ENCODE measurements around the gene PABPN1L.
"Not testable (repeated sequence)": the region's sequence is repeated elsewhere in the genome, so short reads cannot be mapped to it uniquely, and the experiment has no call there.

PABPN1L gene

DNA sequence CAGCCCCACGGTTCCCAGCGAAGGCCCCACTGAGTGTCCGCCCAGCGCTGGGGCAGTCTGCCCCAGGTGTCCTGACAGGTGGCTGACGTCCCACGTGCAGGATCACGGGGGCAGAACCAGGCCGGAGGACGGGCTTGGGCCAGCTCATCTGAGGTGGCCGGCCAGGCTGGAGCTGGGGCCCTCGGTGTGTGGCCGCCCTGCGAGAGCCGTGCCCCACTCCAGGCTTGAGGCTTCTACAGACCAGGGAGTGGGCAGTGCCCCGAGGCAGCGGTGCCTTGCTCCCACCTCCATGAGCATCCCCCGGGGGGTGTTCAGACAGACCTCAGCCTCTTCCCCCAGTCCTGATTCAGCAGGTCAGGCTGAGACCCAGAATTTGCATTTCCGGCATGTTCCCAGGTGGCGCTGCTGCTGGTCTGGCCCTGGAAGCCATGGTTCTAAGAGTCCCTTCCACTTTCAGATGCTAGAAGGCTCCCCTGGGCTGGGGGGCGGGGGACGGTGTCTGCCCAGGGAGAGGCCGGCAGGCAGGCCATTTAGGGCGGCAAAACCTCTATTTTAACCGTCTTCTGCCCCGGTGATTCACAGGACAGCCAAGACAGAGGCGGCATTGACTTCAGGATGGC is 35.4 kb upstream of the PABPN1L start:
- in situ Hi-C loops (cut with HindIII; ENCODE audit: low sequenced_read_pairs) = no loop called here

DNA sequence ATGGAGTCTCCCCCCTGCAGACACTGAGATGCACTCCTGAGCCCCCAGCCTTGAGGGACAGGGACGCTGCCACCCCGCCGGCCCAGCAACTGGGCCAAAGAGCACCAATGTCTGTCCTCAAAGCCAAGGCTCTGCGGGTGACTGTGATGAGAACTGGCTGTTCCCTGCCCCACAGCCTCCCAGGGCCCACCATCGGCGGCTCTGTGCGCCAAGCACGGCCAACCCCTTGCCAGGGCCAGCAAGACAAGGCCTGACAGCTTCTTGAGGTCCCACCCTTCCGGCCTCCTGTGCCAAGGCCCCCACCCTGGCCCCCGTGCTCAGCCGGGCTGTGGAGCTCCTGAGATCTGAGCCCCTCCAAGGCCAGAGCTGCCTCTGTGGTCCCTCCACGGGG is 34.2 kb upstream of the PABPN1L start:
- in situ Hi-C loops (cut with HindIII; ENCODE audit: low sequenced_read_pairs) = no loop called here

DNA sequence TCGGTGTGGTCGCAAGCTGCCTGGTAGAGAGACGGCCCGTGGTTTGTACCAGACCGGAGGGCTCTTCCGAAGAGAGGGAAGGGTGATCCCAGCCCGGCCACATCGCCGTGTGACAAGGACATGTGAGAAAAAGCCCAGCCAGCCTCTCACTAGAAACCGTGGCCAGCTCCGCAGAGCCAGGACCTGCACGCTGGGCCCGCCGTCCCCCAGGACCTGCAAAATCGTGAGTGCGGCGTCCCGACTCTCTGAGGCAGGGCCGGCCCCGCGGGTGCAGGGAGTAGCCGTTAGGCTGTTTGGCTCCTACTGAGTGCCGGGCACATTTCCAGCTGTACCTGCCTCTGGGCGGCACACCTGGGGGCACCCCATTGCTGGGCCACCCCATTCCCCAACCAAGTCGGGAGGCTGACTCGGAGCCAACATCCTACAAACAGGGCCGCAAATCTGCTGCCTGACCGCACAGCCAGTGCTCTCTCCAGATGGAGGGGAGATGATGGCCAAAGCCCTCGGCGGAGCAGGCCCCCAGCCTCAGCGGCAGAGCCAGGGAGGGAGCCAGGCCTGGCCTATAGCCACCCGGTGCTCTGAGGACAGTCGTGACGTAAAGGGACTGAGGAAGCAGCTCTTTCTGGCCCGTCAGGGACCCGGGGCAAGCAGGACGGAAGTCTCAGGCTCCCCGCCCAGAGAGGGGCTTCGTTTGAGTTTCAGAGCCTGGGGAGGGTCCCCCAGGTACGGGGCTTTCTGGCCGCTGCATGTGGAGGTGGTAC is 33.6 kb upstream of the PABPN1L start:
- in situ Hi-C loops (cut with HindIII; ENCODE audit: low sequenced_read_pairs) = no loop called here

- in situ Hi-C loops (cut with HindIII; ENCODE audit: low sequenced_read_pairs) = no loop called here
These were observed 31.4 kb upstream of the PABPN1L start for GRCh38 chr16:88897696-88898425.

- in situ Hi-C loops (cut with HindIII; ENCODE audit: low sequenced_read_pairs) = no loop called here
These were observed 30.0 kb upstream of the PABPN1L start for GRCh38 chr16:88896238-88897070.

DNA sequence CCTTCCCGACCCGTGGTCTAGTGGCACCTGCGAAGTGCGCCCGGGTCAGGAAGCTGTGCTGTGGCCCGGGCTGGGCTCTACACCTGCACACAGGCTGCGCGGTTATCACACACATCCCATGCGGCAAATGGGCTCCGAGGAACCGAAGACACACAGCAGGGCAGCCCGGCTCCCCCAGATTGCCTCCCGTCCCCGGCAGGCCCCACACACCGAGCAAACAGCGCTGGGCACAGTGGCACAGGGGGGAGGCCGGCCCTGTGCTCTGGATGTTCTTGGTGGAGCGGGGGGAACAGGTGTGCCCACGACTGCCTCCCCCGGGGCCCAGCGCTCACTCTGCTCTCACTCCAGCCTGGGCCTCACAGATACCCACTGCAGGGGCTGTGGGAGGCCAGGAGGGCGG is 28.9 kb upstream of the PABPN1L start:
- in situ Hi-C loops (cut with HindIII; ENCODE audit: low sequenced_read_pairs) = no loop called here

DNA sequence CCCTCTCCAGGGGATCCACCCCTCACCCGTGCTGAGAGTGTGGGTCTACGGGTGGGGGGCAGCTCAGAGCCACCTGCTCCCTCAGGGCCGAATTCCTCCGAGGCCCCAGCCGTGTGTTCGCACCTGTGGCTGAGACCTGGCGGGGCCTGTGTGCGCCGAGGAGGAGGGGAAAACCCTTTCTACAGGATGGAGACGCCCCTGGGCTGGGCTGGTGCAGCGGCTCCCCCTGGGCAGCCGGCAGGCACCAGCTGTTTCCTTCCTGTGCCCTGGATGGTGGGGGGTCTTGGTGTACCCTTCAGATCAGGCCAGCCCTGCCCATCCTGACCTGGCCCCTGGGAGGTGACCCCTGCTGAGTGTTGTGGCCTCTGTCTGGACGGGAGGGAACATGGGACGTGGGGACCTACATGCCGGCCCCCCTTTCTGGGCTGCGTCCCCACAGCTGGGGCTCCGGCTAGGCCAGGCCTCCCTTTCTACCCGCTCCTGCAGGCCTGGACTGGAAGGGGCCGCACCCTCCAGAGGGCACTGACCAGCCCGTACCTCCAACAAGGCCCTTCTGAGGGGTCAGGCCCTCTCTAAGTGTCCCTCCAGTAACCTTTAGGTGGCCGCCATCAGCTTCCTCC is 28.3 kb upstream of the PABPN1L start:
- in situ Hi-C loops (cut with HindIII; ENCODE audit: low sequenced_read_pairs) = no loop called here

- in situ Hi-C loops (cut with HindIII; ENCODE audit: low sequenced_read_pairs) = not testable (repeated sequence)
These were observed 27.8 kb upstream of the PABPN1L start for GRCh38 chr16:88894266-88894665.

- in situ Hi-C loops (cut with HindIII; ENCODE audit: low sequenced_read_pairs) = no loop called here
These were observed 26.9 kb upstream of the PABPN1L start for GRCh38 chr16:88893127-88893968.

- in situ Hi-C loops (cut with HindIII; ENCODE audit: low sequenced_read_pairs) = no loop called here
These were observed 25.6 kb upstream of the PABPN1L start for GRCh38 chr16:88892065-88892464.

DNA sequence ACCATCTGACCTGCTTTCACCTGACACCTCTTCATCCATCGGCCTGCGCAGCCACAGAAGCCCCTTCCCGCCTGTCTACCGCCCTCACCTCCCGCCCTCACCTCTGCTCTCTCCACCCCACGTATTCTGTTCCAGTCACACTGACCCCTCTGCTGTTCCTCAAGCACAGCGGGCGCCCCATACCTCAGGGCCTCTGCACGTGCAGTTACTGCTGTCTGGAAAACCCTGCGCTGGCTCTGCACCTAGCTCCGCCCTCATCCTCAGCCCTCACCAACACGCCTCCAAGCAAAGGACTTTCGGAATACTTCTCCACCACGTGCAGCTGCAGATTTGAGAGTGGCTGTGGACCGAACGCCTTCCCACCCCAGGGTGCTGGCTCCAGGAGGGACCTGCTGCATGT is 24.6 kb upstream of the PABPN1L start:
- in situ Hi-C loops (cut with HindIII; ENCODE audit: low sequenced_read_pairs) = no loop called here

DNA sequence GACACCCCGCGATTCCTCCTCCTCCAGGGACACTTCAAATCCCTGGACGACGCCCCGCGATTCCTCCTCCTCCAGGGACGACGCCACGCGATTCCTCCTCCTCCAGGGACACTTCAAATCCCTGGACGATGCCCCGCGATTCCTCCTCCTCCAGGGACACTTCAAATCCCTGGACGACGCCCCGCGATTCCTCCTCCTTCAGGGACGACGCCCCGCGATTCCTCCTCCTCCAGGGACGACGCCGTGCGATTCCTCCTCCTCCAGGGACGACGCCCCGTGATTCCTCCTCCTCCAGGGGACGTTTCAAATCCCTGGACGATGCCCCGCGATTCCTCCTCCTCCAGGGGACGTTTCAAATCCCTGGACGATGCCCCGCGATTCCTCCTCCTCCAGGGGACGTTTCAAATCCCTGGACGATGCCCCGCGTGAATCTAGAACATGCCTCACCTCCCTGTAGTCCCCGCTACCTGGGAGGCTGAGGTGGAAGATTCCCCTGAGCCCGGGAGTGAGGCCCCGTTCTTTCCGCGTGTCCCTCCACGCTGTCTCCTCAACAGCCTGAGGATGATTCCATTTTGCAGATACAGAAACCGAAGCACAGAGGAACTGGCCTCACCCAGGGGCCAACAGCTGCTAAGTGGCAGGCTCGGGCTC is 23.4 kb upstream of the PABPN1L start:
- in situ Hi-C loops (cut with HindIII; ENCODE audit: low sequenced_read_pairs) = not testable (repeated sequence)

- in situ Hi-C loops (cut with HindIII; ENCODE audit: low sequenced_read_pairs) = no loop called here
These were observed 22.3 kb upstream of the PABPN1L start for GRCh38 chr16:88888461-88889387.

DNA sequence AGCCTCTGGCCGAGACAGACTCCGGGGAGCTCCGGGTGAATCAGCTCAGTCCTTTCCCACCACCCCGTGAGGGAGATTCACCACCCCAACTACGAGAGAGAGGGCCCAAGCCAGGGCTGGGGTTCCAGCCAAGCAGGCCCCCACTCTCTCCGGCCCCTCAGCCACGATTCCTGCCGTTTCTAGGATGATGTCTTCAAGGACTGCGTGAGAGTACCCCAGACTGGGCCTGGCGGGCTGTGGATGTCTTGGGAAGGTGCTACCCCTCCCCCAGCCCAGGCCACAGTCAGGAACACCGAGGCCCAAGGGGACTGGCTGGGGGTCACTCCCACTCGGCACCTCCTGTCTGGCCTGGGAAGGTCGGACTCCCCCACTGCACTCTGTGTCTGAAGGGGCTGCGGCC is 21.6 kb upstream of the PABPN1L start:
- in situ Hi-C loops (cut with HindIII; ENCODE audit: low sequenced_read_pairs) = no loop called here

GRCh38 chr16:88886845-88887521 is 20.5 kb upstream of the PABPN1L start:
- in situ Hi-C loops (cut with HindIII; ENCODE audit: low sequenced_read_pairs) = no loop called here

GRCh38 chr16:88886420-88886844 is 20.0 kb upstream of the PABPN1L start:
- in situ Hi-C loops (cut with HindIII; ENCODE audit: low sequenced_read_pairs) = no loop called here

GRCh38 chr16:88885693-88886280 is 19.3 kb upstream of the PABPN1L start:
- in situ Hi-C loops (cut with HindIII; ENCODE audit: low sequenced_read_pairs) = no loop called here

Data from DLD1 (cell line).